HepG2 (cell line): ENCODE measurements around the gene NCAPD2. TPM values are rescaled to one million over a fixed set of nuclear protein-coding genes. Genes with fewer than 3 reads are reported as not detected.

Experiments used
- ERF ChIP-seq: IDR thresholded peaks from 2 replicates; pipeline ENCODE4 v1.6.1; 2018; ENCODE audit warnings: missing biosample characterization, missing genetic modification reagents
- FOSL2 ChIP-seq: sonication (generic); formaldehyde crosslinking; IDR thresholded peaks from 2 replicates; pipeline ENCODE4 v1.4.0; 2020; ENCODE audit warnings: missing genetic modification reagents
- GATA4 ChIP-seq: sonication (generic); IDR thresholded peaks from 2 replicates; pipeline ENCODE4 v1.6.1; 2016; ENCODE audit warnings: antibody characterized with exemption, low read depth, borderline replicate concordance
- NFKB2 ChIP-seq: sonication (generic); formaldehyde crosslinking; IDR thresholded peaks from 2 replicates; pipeline ENCODE4 v1.4.0; 2020; ENCODE audit warnings: missing genetic modification reagents, borderline replicate concordance
- NKX3-1 ChIP-seq: sonication (generic); formaldehyde crosslinking; IDR thresholded peaks from 2 replicates; pipeline ENCODE4 v1.5.0; 2020; ENCODE audit warnings: missing genetic modification reagents
- NR2C2 ChIP-seq: sonication (generic); formaldehyde crosslinking; IDR thresholded peaks from 2 replicates; pipeline ENCODE4 v1.4.0; 2020; ENCODE audit warnings: missing genetic modification reagents, mild to moderate bottlenecking, moderate library complexity, borderline replicate concordance
- TEAD3 ChIP-seq: optimal IDR thresholded peaks from 2 replicates; pipeline ENCODE3; 2016; ENCODE audit warnings: borderline replicate concordance
- THAP11 ChIP-seq: IDR thresholded peaks from 2 replicates; pipeline ENCODE4 v1.6.1; 2016; ENCODE audit warnings: missing biosample characterization, missing genetic modification reagents
- ZFP1 ChIP-seq: IDR thresholded peaks from 2 replicates; pipeline ENCODE4 v1.6.1; 2016
- ZNF333 ChIP-seq: sonication (generic); formaldehyde crosslinking; IDR thresholded peaks from 2 replicates; pipeline ENCODE4 v1.4.0; 2020; ENCODE audit warnings: mild to moderate bottlenecking, missing genetic modification reagents, borderline replicate concordance
- ZNF761 ChIP-seq: sonication (generic); formaldehyde crosslinking; conservative IDR thresholded peaks from 2 replicates; pipeline ENCODE4 v1.4.0; 2020; ENCODE audit warnings: mild to moderate bottlenecking, missing genetic modification reagents
- polyA plus RNA-seq, 8 experiments: library from polyadenylated mRNA; depleted of rRNA in 3 of 8; stranded (reverse) in 7 of 8; unstranded in 1 of 8; fragments of >200 nt; fragmentation: Illumina TruSeq in 4 of 8; extraction: Trizol in 4 of 8; gene quantifications; 2 replicates each; pipeline versions ENCODE4 v1.2.1 to v1.2.3, GENCODE V29; 2011 to 2016; ENCODE audit warnings: low read depth in 4 of 8, missing spikeins in 1 of 8, mixed read lengths in 1 of 8; ENCODE audit not compliant: insufficient read depth in 1 of 8
- total RNA-seq, 5 experiments: library from RNA; depleted of rRNA; stranded (reverse); fragments of >200 nt; fragmentation: Illumina TruSeq; extraction: Trizol; gene quantifications; 2 replicates each; pipeline ENCODE4 v1.2.3, GENCODE V29; 2016; ENCODE audit warnings: low read depth in 1 of 5
- TF ChIP-seq, protein P1 (sequence below): sonication (generic); formaldehyde crosslinking; IDR thresholded peaks from 2 replicates; pipeline ENCODE4 v1.9.0; 2022; ENCODE audit warnings: missing genetic modification reagents, mild to moderate bottlenecking, borderline replicate concordance
- TF ChIP-seq, protein P2 (sequence below): sonication (generic); formaldehyde crosslinking; IDR thresholded peaks from 2 replicates; pipeline ENCODE4 v1.8.0; 2023; ENCODE audit warnings: mild to moderate bottlenecking, missing genetic modification reagents
- TF ChIP-seq, protein P3 (sequence below): sonication (generic); formaldehyde crosslinking; IDR thresholded peaks from 2 replicates; pipeline ENCODE4 v1.5.0; 2020; ENCODE audit warnings: missing genetic modification reagents
- TF ChIP-seq, protein P4 (sequence below): sonication (generic); formaldehyde crosslinking; IDR thresholded peaks from 2 replicates; pipeline ENCODE4 v1.4.0; 2020; ENCODE audit warnings: mild to moderate bottlenecking, missing genetic modification reagents, borderline replicate concordance
- TF ChIP-seq, protein P5 (sequence below): sonication (generic); formaldehyde crosslinking; IDR thresholded peaks from 2 replicates; pipeline ENCODE4 v1.9.0; 2022; ENCODE audit warnings: low read depth, missing genetic modification reagents
- TF ChIP-seq, protein P6 (sequence below): sonication (generic); formaldehyde crosslinking; IDR thresholded peaks from 2 replicates; pipeline ENCODE4 v1.5.1; 2020; ENCODE audit warnings: mild to moderate bottlenecking, moderate library complexity, missing genetic modification reagents

NCAPD2 gene
- total and polyA plus RNA-seq, 2 of the 13 experiments (the other 11 are each of a cell fraction or from before 2014, with no cell fraction given) = 51.1 to 65.6 TPM

DNA sequence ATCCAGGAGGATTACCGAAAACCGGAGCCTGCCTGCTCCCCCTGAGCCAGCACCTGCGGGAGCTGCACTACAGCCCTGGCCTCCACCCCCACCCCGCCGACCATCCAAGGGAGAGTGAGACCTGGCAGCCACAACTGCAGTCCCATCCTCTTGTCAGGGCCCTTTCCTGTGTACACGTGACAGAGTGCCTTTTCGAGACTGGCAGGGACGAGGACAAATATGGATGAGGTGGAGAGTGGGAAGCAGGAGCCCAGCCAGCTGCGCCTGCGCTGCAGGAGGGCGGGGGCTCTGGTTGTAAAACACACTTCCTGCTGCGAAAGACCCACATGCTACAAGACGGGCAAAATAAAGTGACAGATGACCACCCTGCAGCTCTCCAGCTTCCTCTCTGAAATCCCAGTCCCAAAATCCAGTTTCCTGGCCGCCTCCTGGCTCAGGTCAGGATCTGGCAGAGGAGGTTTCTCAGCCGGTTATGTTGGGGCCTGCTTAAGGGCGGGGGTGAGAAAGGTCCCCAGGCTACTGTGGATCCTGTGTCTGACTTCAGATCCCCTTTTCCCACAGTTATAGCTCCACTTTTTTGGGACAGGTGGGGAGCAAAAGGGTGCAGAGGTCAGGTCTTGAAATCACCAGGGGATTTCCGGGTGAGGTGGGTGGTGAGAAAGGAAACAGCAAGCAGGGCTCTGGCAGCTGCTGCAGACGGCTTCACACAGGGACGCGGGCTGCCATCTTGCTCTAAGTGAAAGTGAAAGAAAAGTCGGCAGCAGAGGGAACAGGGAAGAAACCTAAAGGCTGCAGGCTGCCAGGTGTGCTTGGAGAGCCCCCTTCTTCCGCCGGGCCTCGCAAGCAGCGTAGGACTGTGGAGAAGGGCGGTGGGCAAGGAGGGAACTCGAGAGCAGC, 42.3 kb upstream of the NCAPD2 start, which contains the start of gene TAPBPL (continued):
- TF ChIP-seq NFKB2 (CRISPR knock-in tag) (peak; percentile 61; the same call in 1 of the 2 replicates), NKX3-1 (CRISPR knock-in tag) (peak; percentile 59; the same call in 1 of the 2 replicates), TEAD3 (CRISPR knock-in tag) (no peak), GATA4 (peak; percentile 28; the same call in 1 of the 2 replicates), ZNF333 (CRISPR knock-in tag) (no peak; the same call in 1 of the 2 replicates), ZFP1 (CRISPR knock-in tag) (0 out of 2 replicates have a peak, but pooled peaks have one; percentile 28), ZNF761 (CRISPR knock-in tag) (peak; percentile 74; the same call in 1 of the 2 replicates), ERF (CRISPR knock-in tag) (peak; percentile 70), FOSL2 (CRISPR knock-in tag) (0 out of 2 replicates have a peak, but pooled peaks have one; percentile 23), NR2C2 (CRISPR knock-in tag) (peak; percentile 50; the same call in 1 of the 2 replicates), THAP11 (CRISPR knock-in tag) (peak; percentile 46; the same call in 1 of the 2 replicates)
- TF ChIP-seq, protein P1, sequence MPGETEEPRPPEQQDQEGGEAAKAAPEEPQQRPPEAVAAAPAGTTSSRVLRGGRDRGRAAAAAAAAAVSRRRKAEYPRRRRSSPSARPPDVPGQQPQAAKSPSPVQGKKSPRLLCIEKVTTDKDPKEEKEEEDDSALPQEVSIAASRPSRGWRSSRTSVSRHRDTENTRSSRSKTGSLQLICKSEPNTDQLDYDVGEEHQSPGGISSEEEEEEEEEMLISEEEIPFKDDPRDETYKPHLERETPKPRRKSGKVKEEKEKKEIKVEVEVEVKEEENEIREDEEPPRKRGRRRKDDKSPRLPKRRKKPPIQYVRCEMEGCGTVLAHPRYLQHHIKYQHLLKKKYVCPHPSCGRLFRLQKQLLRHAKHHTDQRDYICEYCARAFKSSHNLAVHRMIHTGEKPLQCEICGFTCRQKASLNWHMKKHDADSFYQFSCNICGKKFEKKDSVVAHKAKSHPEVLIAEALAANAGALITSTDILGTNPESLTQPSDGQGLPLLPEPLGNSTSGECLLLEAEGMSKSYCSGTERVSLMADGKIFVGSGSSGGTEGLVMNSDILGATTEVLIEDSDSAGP (CRISPR knock-in tag) = peak; percentile 78; the same call in 1 of the 2 replicates
- TF ChIP-seq, protein P2, sequence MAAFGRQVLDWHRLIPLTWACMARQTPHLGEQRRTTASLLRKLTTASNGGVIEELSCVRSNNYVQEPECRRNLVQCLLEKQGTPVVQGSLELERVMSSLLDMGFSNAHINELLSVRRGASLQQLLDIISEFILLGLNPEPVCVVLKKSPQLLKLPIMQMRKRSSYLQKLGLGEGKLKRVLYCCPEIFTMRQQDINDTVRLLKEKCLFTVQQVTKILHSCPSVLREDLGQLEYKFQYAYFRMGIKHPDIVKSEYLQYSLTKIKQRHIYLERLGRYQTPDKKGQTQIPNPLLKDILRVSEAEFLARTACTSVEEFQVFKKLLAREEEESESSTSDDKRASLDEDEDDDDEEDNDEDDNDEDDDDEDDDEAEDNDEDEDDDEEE (CRISPR knock-in tag) = peak; percentile 54; the same call in 1 of the 2 replicates
- TF ChIP-seq, protein P3, sequence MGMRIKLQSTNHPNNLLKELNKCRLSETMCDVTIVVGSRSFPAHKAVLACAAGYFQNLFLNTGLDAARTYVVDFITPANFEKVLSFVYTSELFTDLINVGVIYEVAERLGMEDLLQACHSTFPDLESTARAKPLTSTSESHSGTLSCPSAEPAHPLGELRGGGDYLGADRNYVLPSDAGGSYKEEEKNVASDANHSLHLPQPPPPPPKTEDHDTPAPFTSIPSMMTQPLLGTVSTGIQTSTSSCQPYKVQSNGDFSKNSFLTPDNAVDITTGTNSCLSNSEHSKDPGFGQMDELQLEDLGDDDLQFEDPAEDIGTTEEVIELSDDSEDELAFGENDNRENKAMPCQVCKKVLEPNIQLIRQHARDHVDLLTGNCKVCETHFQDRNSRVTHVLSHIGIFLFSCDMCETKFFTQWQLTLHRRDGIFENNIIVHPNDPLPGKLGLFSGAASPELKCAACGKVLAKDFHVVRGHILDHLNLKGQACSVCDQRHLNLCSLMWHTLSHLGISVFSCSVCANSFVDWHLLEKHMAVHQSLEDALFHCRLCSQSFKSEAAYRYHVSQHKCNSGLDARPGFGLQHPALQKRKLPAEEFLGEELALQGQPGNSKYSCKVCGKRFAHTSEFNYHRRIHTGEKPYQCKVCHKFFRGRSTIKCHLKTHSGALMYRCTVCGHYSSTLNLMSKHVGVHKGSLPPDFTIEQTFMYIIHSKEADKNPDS (CRISPR knock-in tag) = no peak
- TF ChIP-seq, protein P4, sequence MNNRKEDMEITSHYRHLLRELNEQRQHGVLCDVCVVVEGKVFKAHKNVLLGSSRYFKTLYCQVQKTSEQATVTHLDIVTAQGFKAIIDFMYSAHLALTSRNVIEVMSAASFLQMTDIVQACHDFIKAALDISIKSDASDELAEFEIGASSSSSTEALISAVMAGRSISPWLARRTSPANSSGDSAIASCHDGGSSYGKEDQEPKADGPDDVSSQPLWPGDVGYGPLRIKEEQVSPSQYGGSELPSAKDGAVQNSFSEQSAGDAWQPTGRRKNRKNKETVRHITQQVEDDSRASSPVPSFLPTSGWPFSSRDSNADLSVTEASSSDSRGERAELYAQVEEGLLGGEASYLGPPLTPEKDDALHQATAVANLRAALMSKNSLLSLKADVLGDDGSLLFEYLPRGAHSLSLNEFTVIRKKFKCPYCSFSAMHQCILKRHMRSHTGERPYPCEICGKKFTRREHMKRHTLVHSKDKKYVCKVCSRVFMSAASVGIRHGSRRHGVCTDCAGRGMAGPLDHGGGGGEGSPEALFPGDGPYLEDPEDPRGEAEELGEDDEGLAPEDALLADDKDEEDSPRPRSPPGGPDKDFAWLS (CRISPR knock-in tag) = peak; percentile 69; the same call in 1 of the 2 replicates
- TF ChIP-seq, protein P5, sequence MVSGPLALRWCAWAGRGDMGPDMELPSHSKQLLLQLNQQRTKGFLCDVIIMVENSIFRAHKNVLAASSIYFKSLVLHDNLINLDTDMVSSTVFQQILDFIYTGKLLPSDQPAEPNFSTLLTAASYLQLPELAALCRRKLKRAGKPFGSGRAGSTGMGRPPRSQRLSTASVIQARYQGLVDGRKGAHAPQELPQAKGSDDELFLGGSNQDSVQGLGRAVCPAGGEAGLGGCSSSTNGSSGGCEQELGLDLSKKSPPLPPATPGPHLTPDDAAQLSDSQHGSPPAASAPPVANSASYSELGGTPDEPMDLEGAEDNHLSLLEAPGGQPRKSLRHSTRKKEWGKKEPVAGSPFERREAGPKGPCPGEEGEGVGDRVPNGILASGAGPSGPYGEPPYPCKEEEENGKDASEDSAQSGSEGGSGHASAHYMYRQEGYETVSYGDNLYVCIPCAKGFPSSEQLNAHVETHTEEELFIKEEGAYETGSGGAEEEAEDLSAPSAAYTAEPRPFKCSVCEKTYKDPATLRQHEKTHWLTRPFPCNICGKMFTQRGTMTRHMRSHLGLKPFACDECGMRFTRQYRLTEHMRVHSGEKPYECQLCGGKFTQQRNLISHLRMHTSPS = no peak
- TF ChIP-seq, protein P6, sequence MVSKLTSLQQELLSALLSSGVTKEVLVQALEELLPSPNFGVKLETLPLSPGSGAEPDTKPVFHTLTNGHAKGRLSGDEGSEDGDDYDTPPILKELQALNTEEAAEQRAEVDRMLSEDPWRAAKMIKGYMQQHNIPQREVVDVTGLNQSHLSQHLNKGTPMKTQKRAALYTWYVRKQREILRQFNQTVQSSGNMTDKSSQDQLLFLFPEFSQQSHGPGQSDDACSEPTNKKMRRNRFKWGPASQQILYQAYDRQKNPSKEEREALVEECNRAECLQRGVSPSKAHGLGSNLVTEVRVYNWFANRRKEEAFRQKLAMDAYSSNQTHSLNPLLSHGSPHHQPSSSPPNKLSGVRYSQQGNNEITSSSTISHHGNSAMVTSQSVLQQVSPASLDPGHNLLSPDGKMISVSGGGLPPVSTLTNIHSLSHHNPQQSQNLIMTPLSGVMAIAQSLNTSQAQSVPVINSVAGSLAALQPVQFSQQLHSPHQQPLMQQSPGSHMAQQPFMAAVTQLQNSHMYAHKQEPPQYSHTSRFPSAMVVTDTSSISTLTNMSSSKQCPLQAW (CRISPR knock-in tag) = peak; percentile 7; the same call in 1 of the 2 replicates
